Activated T-helper 1 cell treated with anti-CD3 and anti-CD28 coated beads, Interleukin-12 subunit alpha, Interleukin-12 subunit beta, Interleukin-2, Interleukin-4 antibody, amounts not matched to agents 30 ng/mL and 10 ng/mL and 1 ng/mL, durations not matched to agents 14 hours and 24 hours and 36 hours (primary cell): Measurements from ENCODE around the gene CMTM6. TPM values are rescaled to one million over a fixed set of nuclear protein-coding genes. Genes with fewer than 3 reads are reported as not detected.
"Not testable (repeated sequence)": the region's sequence is repeated elsewhere in the genome, so short reads cannot be mapped to it uniquely, and the experiment has no call there.

Source experiments
- DNase-seq: peaks from one replicate; pipeline ENCODE4 v3.0.0; 2021; ENCODE audit warnings: low spot score
- H3K27ac Mint-ChIP-seq: one replicate; pipeline ENCODE4 v1.8.0; 2021; ENCODE audit warnings: mild to moderate bottlenecking, mixed read lengths
- H3K27me3 Mint-ChIP-seq: one replicate; pipeline ENCODE4 v1.8.0; 2022; ENCODE audit warnings: mild to moderate bottlenecking, moderate library complexity, mixed read lengths; ENCODE audit not compliant: insufficient read depth
- H3K36me3 Mint-ChIP-seq: one replicate; pipeline ENCODE4 v1.8.0; 2021; ENCODE audit warnings: low read depth, mixed read lengths
- H3K4me1 Mint-ChIP-seq: one replicate; pipeline ENCODE4 v1.8.0; 2021; ENCODE audit warnings: low read depth, mixed read lengths
- H3K4me3 Mint-ChIP-seq: one replicate; pipeline ENCODE4 v1.8.0; 2021; ENCODE audit warnings: mild to moderate bottlenecking, moderate library complexity, mixed read lengths
- H3K9me3 Mint-ChIP-seq: one replicate; pipeline ENCODE4 v1.8.0; 2021; ENCODE audit warnings: mixed read lengths
- intact Hi-C: fragments of 100-400 bp; cut with micrococcal nuclease; formaldehyde crosslinking; loops from one replicate; pipeline ENCODE4 v1.15.1; 2024
- total RNA-seq: library from RNA; stranded (reverse); gene quantifications from 2 replicates; pipeline ENCODE4 v1.2.3, GENCODE V29; 2022

Gene CMTM6
- total RNA-seq, 1 donor from 2014 or later = 94.2 TPM

GRCh38 chr3:32447865-32448400, 54.7 kb downstream of the CMTM6 start:
- Mint-ChIP-seq H3K36me3 (peaks cover 38% of the 10 kb centered on the region), H3K27ac (no peak overlapping the region), H3K27me3 (no peaks in the 10 kb centered on the region), H3K9me3 (peaks cover 3% of the 10 kb centered on the region), H3K4me3 (no peak overlapping the region), H3K4me1 (peaks cover 31% of the 10 kb centered on the region)
- no peak for DNase-seq
- intact Hi-C loops = no loop called here

DNA sequence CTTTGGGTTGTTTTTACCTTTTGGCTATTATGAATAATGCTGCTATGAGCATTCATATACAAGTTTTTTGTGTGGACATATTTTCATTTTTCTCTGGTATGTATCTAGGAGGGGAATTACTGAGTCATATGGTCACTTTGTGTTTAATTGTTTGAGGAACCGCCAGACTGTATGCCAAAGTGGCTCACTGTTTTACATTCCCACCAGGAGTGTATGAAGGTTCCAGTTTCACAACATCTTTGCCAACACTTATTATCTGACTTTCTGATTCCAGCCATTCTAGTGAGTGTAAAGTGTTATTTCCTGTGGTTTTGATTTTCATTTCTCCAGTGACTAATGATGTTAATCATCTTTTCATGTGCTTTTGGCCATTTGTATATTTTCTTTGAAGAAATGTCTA, 59.2 kb downstream of the CMTM6 start:
- H3K4me1 Mint-ChIP-seq = peaks cover 57% of the 10 kb centered on the region
- no peak for DNase-seq
- H3K27me3 Mint-ChIP-seq = no peaks in the 10 kb centered on the region
- peaks cover 44% of the 10 kb centered on the region for H3K36me3 Mint-ChIP-seq
- intact Hi-C loops = loop anchor here (1.0 to 2.0 kb wide), 4 partner anchors 10 to 17 kb away; no protein-coding TSS in a partner anchor
- H3K4me3 Mint-ChIP-seq = no peak overlapping the region
- H3K9me3 Mint-ChIP-seq = peaks cover 3% of the 10 kb centered on the region
- peak overlapping the region; percentile 11 for H3K27ac Mint-ChIP-seq

- Mint-ChIP-seq H3K36me3 (peaks cover 40% of the 10 kb centered on the region), H3K9me3 (peaks cover 3% of the 10 kb centered on the region), H3K4me3 (no peak overlapping the region), H3K4me1 (peaks cover 61% of the 10 kb centered on the region), H3K27me3 (no peaks in the 10 kb centered on the region), H3K27ac (no peak overlapping the region)
- intact Hi-C loops = loop anchor here (1.0 to 2.0 kb wide), 4 partner anchors 9 to 18 kb away; no protein-coding TSS in a partner anchor
- no peak for DNase-seq
Observed at GRCh38 chr3:32442766-32443165, 59.9 kb downstream of the CMTM6 start.

GRCh38 chr3:32440611-32441350, 61.9 kb downstream of the CMTM6 start:
- Mint-ChIP-seq H3K9me3 (no peaks in the 10 kb centered on the region), H3K27me3 (no peaks in the 10 kb centered on the region), H3K27ac (no peak overlapping the region), H3K36me3 (peaks cover 29% of the 10 kb centered on the region), H3K4me1 (peaks cover 65% of the 10 kb centered on the region), H3K4me3 (no peak overlapping the region)
- no peak for DNase-seq
- intact Hi-C loops = no loop called here

DNA sequence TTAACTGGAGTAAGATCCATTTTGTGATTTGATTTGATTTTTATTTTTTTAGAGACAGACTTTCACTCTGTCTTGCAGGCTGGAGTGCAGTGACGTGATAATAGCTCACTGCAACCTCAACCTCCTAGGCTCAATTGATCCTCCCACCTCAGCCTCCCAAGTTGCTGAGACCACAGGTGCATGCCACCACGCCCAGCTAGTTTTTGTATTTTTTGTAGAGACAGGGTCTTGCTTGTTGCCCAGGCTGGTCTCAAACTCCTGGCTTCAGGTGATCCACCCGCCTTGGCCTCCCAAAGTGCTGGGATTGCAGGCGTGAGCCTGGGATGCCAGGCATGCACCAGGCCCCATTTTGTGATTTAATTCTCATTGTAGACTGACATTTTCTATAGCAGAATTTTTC, 63.2 kb downstream of the CMTM6 start:
- H3K9me3 Mint-ChIP-seq, DNase-seq, intact Hi-C loops, H3K27me3 Mint-ChIP-seq: not testable (repeated sequence)
- peak overlapping the region; percentile 83 for H3K27ac Mint-ChIP-seq
- H3K4me1 Mint-ChIP-seq = peaks cover 78% of the 10 kb centered on the region
- H3K4me3 Mint-ChIP-seq = peak overlapping the region; percentile 62
- peaks cover 25% of the 10 kb centered on the region for H3K36me3 Mint-ChIP-seq

DNA sequence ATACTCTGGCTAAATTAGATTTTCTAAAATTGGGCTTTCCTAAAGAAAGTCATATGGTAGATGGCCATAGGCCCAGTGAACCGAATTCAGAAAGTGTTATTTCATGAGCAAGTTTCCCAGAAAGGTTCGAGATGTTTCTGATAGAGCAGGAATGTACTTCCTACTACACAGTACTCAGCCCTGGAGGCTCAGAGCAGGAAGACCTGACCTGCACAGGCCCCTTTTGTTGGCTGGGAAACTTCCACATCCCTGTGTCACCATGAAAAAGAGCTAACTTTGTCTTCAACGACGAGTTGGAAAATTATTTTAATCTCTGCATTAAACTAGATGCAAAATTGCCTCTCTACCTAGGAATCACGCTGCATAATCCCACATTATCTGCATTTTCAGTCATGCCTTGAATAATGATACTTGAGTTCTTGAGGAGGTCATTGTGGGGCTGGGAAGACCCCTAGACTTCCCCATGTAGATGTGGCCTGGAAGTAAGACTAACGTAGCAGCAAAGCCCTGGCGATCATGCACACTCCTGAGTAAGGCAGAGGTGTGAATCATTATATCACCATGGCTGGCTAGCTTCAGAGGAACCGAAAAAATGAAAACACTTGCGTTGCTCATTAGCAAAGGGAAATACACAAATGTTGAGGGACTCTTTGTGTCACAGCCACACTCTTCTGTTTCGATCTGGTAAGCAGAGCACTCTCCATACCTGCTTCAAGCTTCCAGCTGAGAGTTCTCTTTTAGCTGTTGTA, 63.9 kb downstream of the CMTM6 start:
- intact Hi-C loops = no loop called here
- Mint-ChIP-seq H3K27me3 (no peaks in the 10 kb centered on the region), H3K9me3 (no peaks in the 10 kb centered on the region), H3K36me3 (peaks cover 23% of the 10 kb centered on the region), H3K4me3 (peak overlapping the region; percentile 62), H3K27ac (peak overlapping the region; percentile 83), H3K4me1 (peaks cover 73% of the 10 kb centered on the region)
- no peak for DNase-seq

DNA sequence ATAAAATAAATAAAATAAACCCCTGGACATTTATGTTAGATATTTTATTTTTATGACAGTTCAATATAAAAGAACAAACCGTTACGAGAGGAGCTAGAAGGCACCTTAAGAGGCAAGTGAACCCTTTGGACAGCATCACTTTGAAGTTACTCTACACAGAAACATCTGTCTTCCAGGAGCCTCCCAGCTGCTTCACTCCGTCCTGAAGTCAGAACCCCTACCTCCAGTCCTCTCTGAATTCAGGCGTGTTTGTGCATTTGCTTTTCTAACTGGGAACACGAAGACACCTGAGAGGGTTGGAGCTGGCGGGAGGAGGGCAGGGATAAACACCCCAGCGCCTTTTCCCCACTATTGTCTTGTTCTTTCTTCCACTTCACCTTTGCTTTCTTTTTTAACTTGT, 64.8 kb downstream of the CMTM6 start:
- Mint-ChIP-seq H3K27me3 (no peaks in the 10 kb centered on the region), H3K36me3 (peaks cover 17% of the 10 kb centered on the region), H3K4me3 (no peak overlapping the region), H3K27ac (peak overlapping the region; percentile 76), H3K4me1 (peaks cover 73% of the 10 kb centered on the region), H3K9me3 (no peaks in the 10 kb centered on the region)
- intact Hi-C loops = no loop called here
- DNase-seq = no peak

GRCh38 chr3:32436816-32437189, 65.8 kb downstream of the CMTM6 start:
- Mint-ChIP-seq H3K36me3 (peaks cover 9% of the 10 kb centered on the region), H3K27ac (peak overlapping the region; percentile 85), H3K4me3 (no peak overlapping the region), H3K27me3 (no peaks in the 10 kb centered on the region), H3K9me3 (no peaks in the 10 kb centered on the region), H3K4me1 (peaks cover 78% of the 10 kb centered on the region)
- DNase-seq = no peak
- intact Hi-C loops = loop anchor here (1.0 kb wide), 1 partner anchor 23 kb away; no protein-coding TSS in a partner anchor

DNA sequence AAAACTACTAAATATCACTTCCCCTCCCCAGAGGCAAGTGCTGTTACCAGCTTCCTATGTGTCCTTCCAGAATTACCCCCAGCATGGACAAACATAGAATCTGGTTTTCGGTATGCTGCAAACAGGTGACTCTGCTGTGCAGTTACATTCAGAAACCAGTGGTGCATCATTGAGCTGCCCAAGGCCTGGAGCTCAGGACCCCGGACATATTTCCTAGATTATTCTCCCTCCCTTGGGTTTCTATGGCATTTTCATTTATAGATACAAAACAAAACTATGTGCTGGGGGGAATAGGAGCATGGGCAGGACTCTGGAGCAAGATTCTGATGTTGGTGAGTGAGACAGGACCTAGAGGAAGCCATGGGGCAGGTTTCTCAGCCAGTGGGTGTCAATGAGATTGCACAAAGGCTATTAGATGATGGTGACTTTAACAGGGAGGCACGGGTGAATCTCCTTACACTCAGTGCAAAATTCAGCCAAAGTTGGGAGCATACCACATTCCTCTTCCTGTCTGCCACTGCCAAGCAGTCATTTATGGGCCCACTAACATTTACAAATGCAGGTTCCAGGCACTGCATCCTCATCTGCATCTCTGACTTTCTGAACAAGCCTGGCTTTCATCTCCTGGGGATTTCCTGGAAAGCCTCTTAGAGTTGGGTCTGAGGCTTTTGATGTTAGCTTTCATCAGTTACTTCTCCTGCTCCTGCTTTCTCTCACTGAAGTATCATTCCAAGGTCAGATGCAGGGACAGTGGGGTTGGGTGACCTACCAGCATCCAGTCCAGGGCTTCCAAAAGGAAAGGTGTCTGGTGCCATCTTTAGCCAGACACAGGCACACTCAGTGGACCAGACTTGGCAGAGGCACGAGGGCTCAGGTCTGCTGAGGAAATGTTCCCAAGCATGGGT, 66.5 kb downstream of the CMTM6 start:
- intact Hi-C loops = loop anchor here (1.0 kb wide), 1 partner anchor 24 kb away; no protein-coding TSS in a partner anchor
- Mint-ChIP-seq H3K27me3 (no peaks in the 10 kb centered on the region), H3K36me3 (peaks cover 6% of the 10 kb centered on the region), H3K4me3 (peak overlapping the region; percentile 31), H3K9me3 (no peaks in the 10 kb centered on the region), H3K4me1 (peaks cover 80% of the 10 kb centered on the region), H3K27ac (peak overlapping the region; percentile 85)
- DNase-seq = no peak

GRCh38 chr3:32434206-32434605, 68.4 kb downstream of the CMTM6 start:
- intact Hi-C loops = no loop called here

GRCh38 chr3:32432711-32433530, 69.7 kb downstream of the CMTM6 start:
- Mint-ChIP-seq H3K27ac (peak overlapping the region; percentile 96), H3K9me3 (no peaks in the 10 kb centered on the region), H3K4me1 (peaks cover 87% of the 10 kb centered on the region), H3K36me3 (peaks cover 5% of the 10 kb centered on the region), H3K27me3 (no peaks in the 10 kb centered on the region), H3K4me3 (peak overlapping the region; percentile 71)
- intact Hi-C loops = loop anchor here (1.0 to 2.0 kb wide), 8 partner anchors 8 to 252 kb away; partner anchors contain the start of genes CMTM6 and CNOT10
- DNase-seq = peak; percentile 45

More at GRCh38 chr3:32434206-32434605, 68.4 kb downstream of the CMTM6 start:
- no peak for DNase-seq
- H3K27me3 Mint-ChIP-seq = no peaks in the 10 kb centered on the region
- H3K9me3 Mint-ChIP-seq = no peaks in the 10 kb centered on the region
- H3K4me3 Mint-ChIP-seq = no peak overlapping the region
- H3K27ac Mint-ChIP-seq = no peak overlapping the region
- peaks cover 9% of the 10 kb centered on the region for H3K36me3 Mint-ChIP-seq
- H3K4me1 Mint-ChIP-seq = peaks cover 87% of the 10 kb centered on the region
